ENCODE data around the gene EIF3D.
A peak's percentile ranks its signal among the peaks of the same experiment; 100 is the strongest.
"Not testable (repeated sequence)": the region's sequence is repeated elsewhere in the genome, so short reads cannot be mapped to it uniquely, and the experiment has no call there.

The EIF3D gene

GRCh38 chr22:36549033-36549432 lies 20.1 kb upstream of the EIF3D start:
- no peak for DNase-seq

GRCh38 chr22:36548606-36549005 lies 19.6 kb upstream of the EIF3D start:
- DNase-seq: no peak

- DNase-seq: no peak
Observed at GRCh38 chr22:36546932-36547331, 18.0 kb upstream of the EIF3D start.

DNA sequence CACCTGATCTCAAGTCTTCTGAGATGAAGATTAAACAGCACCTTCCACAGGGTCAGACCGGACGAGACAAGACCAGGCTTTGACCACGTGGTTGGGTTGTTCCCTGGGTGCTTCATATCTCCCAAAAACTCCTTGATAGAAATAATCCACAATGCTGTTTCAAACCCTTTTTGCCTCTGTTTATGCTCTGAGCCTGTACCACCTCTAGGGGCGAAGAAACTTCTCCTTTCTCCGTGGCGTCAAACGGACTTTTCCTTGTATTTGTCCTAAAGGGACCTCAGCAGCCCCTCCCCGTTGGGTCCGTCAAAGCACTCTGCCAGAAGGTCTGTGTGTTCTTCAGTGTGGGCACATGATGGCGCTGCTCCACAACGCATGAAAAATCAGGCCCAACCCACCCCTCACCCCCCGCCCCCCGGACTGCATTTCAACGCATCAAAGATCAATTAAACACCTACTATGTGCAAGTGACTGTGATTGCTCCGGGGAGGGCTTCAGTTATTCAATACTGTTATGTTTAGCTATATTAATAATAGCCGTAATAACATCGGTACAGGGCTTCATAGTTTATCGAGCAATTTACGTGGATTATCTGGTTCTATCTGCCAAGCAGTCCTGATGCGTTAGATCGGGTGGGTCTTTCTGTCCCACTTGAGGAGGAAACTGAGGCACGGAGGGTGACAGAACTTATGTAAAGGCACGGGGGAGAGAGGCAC lies 17.3 kb upstream of the EIF3D start:
- DNase-seq: peak; percentile 34

DNA sequence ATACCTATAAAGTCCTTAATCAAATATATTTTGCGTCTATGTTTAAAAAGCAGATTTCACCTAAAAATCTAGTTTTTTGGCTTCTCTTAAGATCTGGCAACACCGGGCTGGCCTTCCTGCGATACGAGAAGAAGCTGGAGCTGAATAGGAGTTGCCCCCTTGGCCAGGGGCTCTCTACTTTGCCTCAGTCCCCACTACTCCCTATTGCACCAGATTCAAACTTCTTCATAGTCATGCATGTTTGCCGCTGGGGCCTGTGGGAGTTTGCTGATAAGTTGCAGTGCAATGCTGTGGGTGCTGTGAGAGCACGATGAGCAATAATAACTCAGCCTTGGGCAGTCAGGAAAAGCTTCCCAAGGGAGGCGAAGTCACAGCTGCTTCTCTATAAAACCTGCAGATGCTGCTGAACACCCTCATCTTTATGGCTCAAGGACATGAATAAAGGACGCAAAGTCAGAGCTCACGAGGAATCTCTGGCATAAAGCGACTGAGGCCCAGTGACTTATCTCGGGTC lies 15.2 kb upstream of the EIF3D start:
- no peak for DNase-seq

- peak; percentile 49 for DNase-seq
Observed at GRCh38 chr22:36541831-36542411, 13.0 kb upstream of the EIF3D start.

- no peak for DNase-seq
Observed at GRCh38 chr22:36540867-36541642, 12.1 kb upstream of the EIF3D start.

DNA sequence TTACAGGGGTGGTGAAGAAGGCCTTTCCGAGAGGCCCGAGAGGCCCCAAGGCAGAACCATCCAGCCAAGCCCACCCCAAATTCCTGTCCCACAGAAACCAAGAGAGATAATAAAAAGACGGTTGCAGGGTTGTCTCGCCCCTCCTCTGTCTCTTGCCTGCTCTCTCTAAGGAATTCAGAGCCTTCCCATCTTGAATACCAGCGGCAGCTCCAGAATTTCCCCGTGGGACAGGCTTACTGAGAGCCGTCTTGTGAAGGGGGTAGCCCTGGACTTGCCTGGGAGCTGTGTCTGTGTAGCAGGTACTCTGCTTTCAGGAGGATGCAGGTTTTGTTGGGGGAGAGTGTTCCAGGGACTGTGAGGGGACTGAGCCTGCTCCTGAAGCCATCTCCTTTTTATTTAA lies 9.6 kb upstream of the EIF3D start:
- no peak for DNase-seq

- DNase-seq: no peak
Observed at GRCh38 chr22:36536717-36537116, 7.8 kb upstream of the EIF3D start.

- DNase-seq: not testable (repeated sequence)
Observed at GRCh38 chr22:36533320-36533719, 4.4 kb upstream of the EIF3D start.

DNA sequence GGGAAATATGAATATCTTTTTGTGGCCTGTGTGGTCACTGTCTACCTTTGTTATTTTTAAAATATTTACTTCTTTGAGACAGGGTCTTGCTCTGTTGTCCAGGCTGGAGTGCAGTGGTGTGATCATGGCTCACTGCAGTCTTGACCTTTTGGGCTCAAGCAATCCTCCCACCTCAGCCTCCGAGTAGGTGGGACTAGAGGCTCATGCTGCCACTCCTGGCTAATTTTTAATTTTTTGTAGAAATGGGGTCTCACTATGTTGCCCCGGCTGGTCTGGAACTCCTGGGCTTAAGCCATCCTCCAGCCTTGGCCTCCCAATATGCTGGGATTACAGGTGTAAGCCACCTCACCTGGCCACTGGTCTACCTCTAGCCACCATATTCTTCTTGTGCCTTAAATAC lies 3.5 kb upstream of the EIF3D start:
- DNase-seq: no peak

DNA sequence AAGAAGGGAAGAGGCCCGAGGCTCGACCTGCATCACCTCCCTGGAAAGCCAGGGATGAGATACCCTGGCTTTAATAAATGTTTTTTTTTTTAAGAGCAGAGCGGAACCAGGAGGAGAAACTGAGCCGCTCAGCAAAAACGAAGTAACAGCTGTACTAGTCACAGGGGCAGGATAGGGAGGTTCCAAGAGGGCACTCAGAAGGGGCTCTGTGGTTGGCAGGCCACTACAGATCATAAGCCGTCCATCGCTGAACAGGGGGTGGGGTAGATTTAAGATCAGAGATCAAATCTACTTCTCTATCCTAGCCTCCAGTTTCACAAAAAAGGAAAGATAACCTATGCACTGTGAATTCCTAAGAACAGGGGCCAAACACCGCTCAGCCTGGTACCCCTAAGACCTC lies 625 bp downstream of the EIF3D start:
- no peak for DNase-seq

DNA sequence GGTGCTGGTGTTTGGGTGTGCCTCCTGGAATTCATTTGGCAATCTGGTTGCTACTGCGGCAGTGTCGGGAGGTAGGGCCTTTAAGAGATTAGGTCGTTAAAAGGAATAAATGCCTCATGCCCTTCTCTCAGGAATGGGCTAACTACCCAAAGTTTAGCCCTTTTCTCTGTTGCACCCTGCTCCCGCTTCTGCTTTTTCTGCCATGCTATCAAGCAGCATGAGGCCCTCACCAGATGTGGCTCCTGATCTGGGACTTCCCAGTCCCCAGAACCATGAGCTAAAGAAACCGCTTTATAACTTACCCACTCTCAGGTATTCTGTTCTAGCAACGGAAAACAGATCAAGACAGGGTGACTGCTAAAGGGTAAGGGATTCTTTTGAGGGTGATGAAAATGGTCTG lies 6.3 kb downstream of the EIF3D start:
- no peak for DNase-seq

DNA sequence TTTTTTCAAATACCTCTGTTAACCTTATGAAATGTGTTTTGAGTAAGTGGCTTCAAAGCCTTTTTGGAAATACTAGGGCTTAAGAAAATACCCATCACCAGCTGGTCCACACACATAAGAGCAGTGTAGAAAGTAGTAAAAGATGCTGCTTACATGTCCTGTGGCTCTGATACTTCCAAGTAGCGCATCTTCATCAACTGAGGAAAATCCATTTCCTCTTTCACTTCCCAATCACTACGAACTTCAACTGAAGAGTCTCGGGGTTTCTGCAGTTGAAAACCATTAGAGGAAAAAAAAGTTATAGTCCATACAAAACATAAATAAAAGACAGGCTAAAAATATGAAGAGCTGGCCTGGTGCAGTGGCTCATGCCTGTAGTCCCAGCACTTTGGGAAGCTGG lies 8.5 kb downstream of the EIF3D start:
- DNase-seq: no peak

DNA sequence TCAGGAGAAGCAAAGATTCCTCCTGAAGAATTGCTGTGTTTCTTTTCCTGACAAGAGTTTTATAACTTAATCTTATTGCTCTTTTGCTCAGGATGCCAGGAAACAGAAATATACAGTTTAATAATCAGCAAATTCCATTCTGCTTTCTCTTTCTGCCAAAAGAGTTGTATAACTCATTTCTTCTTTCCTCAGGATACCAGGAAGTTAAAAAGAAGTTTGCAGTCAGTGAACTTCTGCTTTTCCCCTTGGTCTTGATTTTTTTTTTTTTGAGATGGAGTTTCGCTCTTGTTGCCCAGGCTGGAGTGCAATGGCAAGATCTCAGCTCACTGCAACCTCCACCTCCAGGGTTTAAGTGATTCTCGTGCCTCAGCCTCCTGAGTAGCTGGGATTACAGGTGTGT lies 9.1 kb downstream of the EIF3D start:
- DNase-seq: not testable (repeated sequence)

DNA sequence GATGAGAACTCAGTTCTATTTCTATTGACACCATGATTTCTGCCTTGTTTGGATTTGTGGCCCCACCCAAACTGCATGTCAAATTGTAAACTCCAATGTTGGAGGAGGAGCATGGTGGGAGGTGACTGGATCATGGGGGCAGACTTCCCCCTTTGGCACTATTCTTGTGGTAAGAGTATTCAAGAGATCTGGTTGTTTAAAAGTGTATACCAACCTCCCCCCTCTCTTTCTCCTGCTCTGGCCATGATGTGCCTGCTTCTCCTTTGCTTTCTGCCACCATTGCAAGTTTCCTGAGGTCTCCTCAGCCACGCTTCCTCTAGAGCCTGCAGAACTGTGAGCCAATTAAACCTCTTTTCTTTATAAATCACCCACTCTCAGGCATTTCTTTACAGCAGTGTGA lies 14.2 kb downstream of the EIF3D start:
- DNase-seq: no peak

- DNase-seq: no peak
Observed at GRCh38 chr22:36512991-36513390, 16.0 kb downstream of the EIF3D start.

DNA sequence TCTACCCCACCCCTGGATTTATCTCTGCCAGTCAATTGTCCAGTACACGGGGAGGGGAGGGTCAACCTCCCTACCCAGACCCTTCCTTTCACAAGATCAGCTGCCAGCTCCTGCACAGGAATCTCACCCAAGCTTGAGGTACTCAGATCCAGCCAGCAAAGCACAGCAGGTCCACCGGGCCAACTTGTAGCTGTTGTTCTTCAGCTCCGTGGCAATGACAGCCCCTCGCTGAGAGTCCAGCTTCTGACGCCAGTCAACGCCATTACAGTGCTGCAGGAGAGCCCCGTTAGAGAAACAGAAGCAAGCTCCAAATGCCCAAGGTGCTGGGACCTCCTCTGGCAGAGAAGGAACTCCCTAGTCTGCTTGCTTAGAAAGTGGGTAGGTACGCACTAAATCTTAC lies 16.6 kb downstream of the EIF3D start:
- DNase-seq: no peak

GRCh38 chr22:36510966-36511881 lies 17.7 kb downstream of the EIF3D start:
- DNase-seq: peak; percentile 36

DNA sequence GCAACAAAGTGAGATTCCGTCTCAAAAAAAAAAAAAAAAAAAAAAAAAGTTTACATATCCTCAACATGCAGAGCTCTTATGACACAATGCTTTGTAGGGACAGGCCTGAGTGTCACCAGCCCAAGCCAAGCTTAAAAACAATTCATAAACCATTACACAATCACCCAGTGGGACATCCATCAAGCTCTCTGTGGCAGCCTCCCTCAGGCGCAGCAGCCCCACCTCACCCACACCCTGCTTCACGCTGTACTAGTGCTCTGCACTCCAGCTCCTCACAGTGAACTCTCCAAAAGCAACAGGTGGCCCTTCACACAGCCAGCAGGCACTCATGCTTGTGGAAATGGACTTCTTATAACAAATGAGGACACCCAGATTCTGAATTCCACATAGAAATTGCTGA lies 18.6 kb downstream of the EIF3D start:
- no peak for DNase-seq

- no peak for DNase-seq
Observed at GRCh38 chr22:36507518-36508010, 21.4 kb downstream of the EIF3D start.

- peak; percentile 90 for DNase-seq
Observed at GRCh38 chr22:36506637-36507517, 22.1 kb downstream of the EIF3D start, which contains the start of gene FOXRED2. TSS of gene FOXRED2 (minus strand) at chr22:36507040. CDS start at chr22:36506422, 618 bp downstream.

All from stimulated activated CD4-positive, alpha-beta T cell treated with anti-CD3 and anti-CD28 coated beads, Interleukin-4, amount 100 ng/mL, for 1 hour (primary cell).